Thymus (tissue), 2 donors: ENCODE data around the gene ZFP82. TPM values are rescaled to one million over a fixed set of nuclear protein-coding genes. Genes with fewer than 3 reads are reported as not detected.

ENCODE experiments used
- polyA plus RNA-seq: library from polyadenylated mRNA; stranded (reverse); fragments of 200-250 nt; gene quantifications from one replicate; pipeline ENCODE4 v1.2.3, GENCODE V29; 2013
- total RNA-seq: library from RNA; stranded (reverse); fragments of 120-200 nt; gene quantifications from one replicate; pipeline ENCODE4 v1.2.4, GENCODE V29; 2013
- donor health status: healthy.

The ZFP82 gene
- total and polyA plus RNA-seq, 2 donors: 5.7 to 6.5 TPM

Other genes starting within 250 kb of the ZFP82 start
- gene ZNF565, start 204.0 kb downstream of the ZFP82 start, total RNA-seq: 3.1 TPM
- gene ZNF565, start 204.0 kb downstream of the ZFP82 start, polyA plus RNA-seq: 3.0 TPM
- 74.7 TPM for gene ZNF146, start 203.5 kb downstream of the ZFP82 start, total RNA-seq
- gene ZNF146, start 203.5 kb downstream of the ZFP82 start, polyA plus RNA-seq: 41.4 TPM
- gene ZFP14, start 39.4 kb downstream of the ZFP82 start, total RNA-seq: 7.4 TPM
- 4.0 TPM for gene ZFP14, start 39.4 kb downstream of the ZFP82 start, polyA plus RNA-seq
- gene ZNF566, start 70.9 kb upstream of the ZFP82 start, total RNA-seq: 7.3 TPM
- 9.4 TPM for gene ZNF566, start 70.9 kb upstream of the ZFP82 start, polyA plus RNA-seq
- 9.7 TPM for gene ZNF260, start 109.6 kb upstream of the ZFP82 start, total RNA-seq
- gene ZNF260, start 109.6 kb upstream of the ZFP82 start, polyA plus RNA-seq: 9.4 TPM
- gene ZNF529, start 154.6 kb upstream of the ZFP82 start, total RNA-seq: 9.0 TPM
- gene ZNF529, start 154.6 kb upstream of the ZFP82 start, polyA plus RNA-seq: 18.6 TPM
- 8.6 TPM for gene ZNF382, start 186.7 kb upstream of the ZFP82 start, total RNA-seq
- gene ZNF382, start 186.7 kb upstream of the ZFP82 start, polyA plus RNA-seq: 3.9 TPM
- 5.0 TPM for gene ZNF461, start 248.2 kb upstream of the ZFP82 start, total RNA-seq
- 9.1 TPM for gene ZNF461, start 248.2 kb upstream of the ZFP82 start, polyA plus RNA-seq